CD8-positive, alpha-beta memory T cell (primary cell): Measurements from ENCODE around the gene GIPR. TPM values are rescaled to one million over a fixed set of nuclear protein-coding genes. Genes with fewer than 3 reads are reported as not detected.

Experiments used
- CTCF ChIA-PET: fragments of 350-600 bp; sonication (Branson Sonifier 250); formaldehyde crosslinking; loops from one replicate; lab custom pipeline; 2021; ENCODE audit warnings: antibody characterized with exemption; lab: Charles Lee
- POLR2A ChIA-PET: fragments of 350-600 bp; sonication (Branson Sonifier 250); formaldehyde crosslinking; loops from one replicate; lab custom pipeline; 2021; ENCODE audit warnings: antibody characterized with exemption; lab: Charles Lee
- DNase-seq, 5 donors: peaks; one replicate each; pipeline versions ENCODE4 v3.0.0 to v3.0.0-alpha.2; 2020 to 2022; ENCODE audit warnings: mixed read lengths in 1 of 5
- H3K27ac ChIP-seq: one replicate; pipeline ENCODE4 v1.7.0; 2013; ENCODE audit warnings: low read depth, mild to moderate bottlenecking, low read length, moderate library complexity
- H3K27me3 ChIP-seq: 2 replicates; pipeline ENCODE4 v1.7.0; 2013; ENCODE audit warnings: low read length, mild to moderate bottlenecking; ENCODE audit not compliant: insufficient read depth, poor library complexity, severe bottlenecking
- H3K36me3 ChIP-seq: 2 replicates; pipeline ENCODE4 v1.7.0; 2013; ENCODE audit warnings: mild to moderate bottlenecking, low read length, moderate library complexity; ENCODE audit not compliant: insufficient read depth
- H3K4me1 ChIP-seq: 2 replicates; pipeline ENCODE4 v1.7.0; 2013; ENCODE audit warnings: mild to moderate bottlenecking, low read length, moderate library complexity; ENCODE audit not compliant: insufficient read depth
- H3K4me3 ChIP-seq: 2 replicates; pipeline ENCODE4 v1.7.0; 2013; ENCODE audit warnings: mild to moderate bottlenecking, low read length
- H3K9me3 ChIP-seq: 2 replicates; pipeline ENCODE4 v1.7.0; 2013; ENCODE audit warnings: mild to moderate bottlenecking, low read length
- H3K27ac Mint-ChIP-seq, 8 donors: one replicate each; pipeline ENCODE4 v1.8.0; 2020 to 2021; ENCODE audit warnings: mixed read lengths in 8 of 8, mild to moderate bottlenecking in 6 of 8, inconsistent platforms in 3 of 8, moderate library complexity in 3 of 8
- H3K27me3 Mint-ChIP-seq, 2 donors: one replicate each; pipeline ENCODE4 v1.8.0; 2020 to 2021; ENCODE audit warnings: mixed read lengths in 2 of 2, mild to moderate bottlenecking in 1 of 2, moderate library complexity in 1 of 2
- H3K36me3 Mint-ChIP-seq, 3 donors: one replicate each; pipeline ENCODE4 v1.8.0; 2020 to 2021; ENCODE audit warnings: mixed read lengths in 3 of 3, inconsistent platforms in 1 of 3, mild to moderate bottlenecking in 1 of 3
- H3K4me1 Mint-ChIP-seq, 3 donors: one replicate each; pipeline ENCODE4 v1.8.0; 2020 to 2021; ENCODE audit warnings: mixed read lengths in 3 of 3, inconsistent platforms in 1 of 3, mild to moderate bottlenecking in 1 of 3
- H3K4me3 Mint-ChIP-seq, 7 donors: one replicate each; pipeline ENCODE4 v1.8.0; 2020 to 2021; ENCODE audit warnings: mixed read lengths in 7 of 7, mild to moderate bottlenecking in 6 of 7, moderate library complexity in 4 of 7, inconsistent platforms in 2 of 7
- H3K9me3 Mint-ChIP-seq, 5 donors: one replicate each; pipeline ENCODE4 v1.8.0; 2020 to 2022; ENCODE audit warnings: mixed read lengths in 5 of 5, mild to moderate bottlenecking in 3 of 5, moderate library complexity in 2 of 5, inconsistent platforms in 1 of 5
- polyA plus RNA-seq: library from polyadenylated mRNA; unstranded; fragments of 300-500 nt; fragmentation: Illumina TruSeq; gene quantifications from one replicate; pipeline ENCODE4 v1.2.3, GENCODE V29; 2021
- total RNA-seq, 2 experiments: library from RNA; stranded (reverse); gene quantifications; one replicate each; pipeline ENCODE4 v1.2.3, GENCODE V29; 2021

GIPR gene
- total and polyA plus RNA-seq, 3 experiments from 2014 or later, result 0.21 to 1.9 (median 1.7) TPM

DNA sequence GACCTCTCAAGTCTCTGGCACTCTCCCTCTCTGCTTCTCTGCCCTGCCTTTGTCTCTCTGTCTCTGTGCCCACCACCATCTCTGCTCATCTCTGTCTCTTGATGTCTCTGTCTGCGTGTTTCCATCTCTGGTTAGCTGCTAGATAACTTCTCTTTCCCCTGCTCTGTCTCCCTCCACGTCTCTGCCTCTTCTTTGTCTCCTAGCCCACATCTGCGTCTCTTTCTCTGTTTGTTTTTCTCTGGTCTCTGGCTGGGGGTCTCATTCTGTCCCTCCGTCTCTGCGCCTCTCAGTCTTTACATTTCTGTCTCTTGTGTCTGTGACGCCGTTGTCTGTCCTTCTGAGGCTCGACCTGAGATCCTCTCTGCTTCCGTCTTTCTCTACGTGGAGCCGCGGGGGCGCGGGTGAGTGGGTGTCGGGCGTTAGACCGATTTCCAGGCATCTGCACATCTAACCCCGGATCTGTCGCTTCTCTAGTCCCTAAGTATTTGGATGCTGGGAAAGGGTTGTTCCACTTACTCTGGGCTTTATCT lies 386 bp downstream of the GIPR start:
- peaks cover 0 to 7% (median 3%) of the 10 kb centered on the region in 3 donors for H3K36me3 Mint-ChIP-seq
- H3K4me1 ChIP-seq, result peaks cover 20% of the 10 kb centered on the region
- H3K9me3 ChIP-seq, result no peaks in the 10 kb centered on the region
- H3K27me3 Mint-ChIP-seq, result peaks cover 9 to 12% of the 10 kb centered on the region in 2 donors
- no peaks in the 10 kb centered on the region for H3K27me3 ChIP-seq
- peaks cover 24 to 39% (median 27%) of the 10 kb centered on the region in 3 donors for H3K4me1 Mint-ChIP-seq
- peak overlapping the region; percentile 86 for H3K27ac ChIP-seq
- CTCF ChIA-PET, result interaction anchor here (1.1 to 3.0 kb wide), 6 partner anchors 9 to 48 kb away, joined by 3 to 12 read pairs (median 6); partner anchors contain the start of gene QPCTL
- H3K4me3 ChIP-seq, result peak overlapping the region; percentile 91
- peak in 3 of 5 donors; percentile 24 to 59 (median 45) for DNase-seq
- H3K4me3 Mint-ChIP-seq, result peak overlapping the region; percentile 87 to 96 (median 92)
- H3K36me3 ChIP-seq, result no peaks in the 10 kb centered on the region
- POLR2A ChIA-PET, result interaction anchor here (0.6 to 1.0 kb wide), 3 partner anchors 23 to 149 kb away, joined by 4 to 13 read pairs (median 4); partner anchors contain the start of gene QPCTL
- no peaks in the 10 kb centered on the region for H3K9me3 Mint-ChIP-seq
- H3K27ac Mint-ChIP-seq, result peak overlapping the region; percentile 44 to 97 (median 90)

DNA sequence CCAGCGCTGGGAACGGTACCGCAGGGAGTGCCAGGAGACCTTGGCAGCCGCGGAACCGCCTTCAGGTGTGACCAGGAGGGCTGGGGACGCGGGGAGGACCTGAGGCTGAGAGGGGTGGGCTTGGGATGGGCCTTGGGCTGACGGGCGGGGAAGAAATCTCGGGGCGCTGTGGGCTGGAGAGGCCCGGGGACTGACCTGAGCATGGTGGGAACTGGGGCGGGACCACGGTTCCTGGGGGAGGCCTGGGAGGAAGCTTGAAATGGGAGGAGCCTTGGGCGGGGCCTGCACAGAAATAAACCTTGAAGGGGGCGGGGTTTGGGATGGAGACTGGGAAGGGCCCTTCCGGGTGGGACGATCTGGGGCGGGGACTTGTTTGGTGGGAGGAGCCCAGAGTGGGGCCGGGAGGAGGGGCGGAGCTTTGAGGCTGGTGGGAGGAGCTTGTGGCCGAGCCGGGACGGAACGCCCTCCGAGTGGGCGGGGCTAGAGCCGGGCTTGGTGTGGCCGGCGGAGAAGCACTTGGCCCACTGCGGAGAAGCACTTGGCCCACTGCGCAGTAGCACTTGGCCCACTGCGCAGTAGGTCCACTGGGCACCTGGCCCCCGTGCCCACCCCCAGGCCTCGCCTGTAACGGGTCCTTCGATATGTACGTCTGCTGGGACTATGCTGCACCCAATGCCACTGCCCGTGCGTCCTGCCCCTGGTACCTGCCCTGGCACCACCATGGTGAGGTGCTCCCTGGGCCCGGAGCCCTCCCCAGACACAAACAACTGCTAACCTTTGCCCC lies 2.8 kb downstream of the GIPR start:
- H3K36me3 Mint-ChIP-seq, result peaks cover 0 to 7% (median 3%) of the 10 kb centered on the region in 3 donors
- peak overlapping the region in 6 of 7 donors; percentile 19 to 65 (median 32) for H3K4me3 Mint-ChIP-seq

DNA sequence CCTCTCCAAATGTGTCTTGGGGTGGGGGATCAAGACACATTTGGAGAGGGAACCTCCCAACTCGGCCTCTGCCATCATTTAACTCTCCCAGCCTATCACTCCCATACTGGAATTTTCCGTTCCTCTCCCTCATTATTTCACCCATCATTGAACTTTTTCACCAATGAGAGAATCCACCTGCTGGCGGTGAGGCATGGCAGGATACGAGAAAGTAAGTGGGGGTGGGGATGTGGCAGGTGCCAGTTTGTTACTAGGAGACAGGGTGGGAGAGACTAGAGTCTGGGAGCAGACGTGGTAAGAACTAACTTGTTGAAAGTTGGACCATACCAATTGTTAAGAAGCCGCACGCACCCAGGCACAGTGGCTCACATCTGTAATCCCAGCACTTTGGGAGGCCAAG lies 6.9 kb downstream of the GIPR start:
- CTCF ChIA-PET, result interaction anchor here (0.6 to 8.6 kb wide), 5 partner anchors 8 to 218 kb away, joined by 3 to 107 read pairs (median 3); partner anchors contain the start of genes QPCTL and SNRPD2

More for the DNA sequence above, 2.8 kb downstream of the GIPR start:
- Mint-ChIP-seq H3K9me3 (no peaks in the 10 kb centered on the region), H3K4me1 (peaks cover 24 to 39% (median 27%) of the 10 kb centered on the region in 3 donors), H3K27ac (peak overlapping the region in 1 of 8 donors; percentile 17), H3K27me3 (peaks cover 0 to 12% of the 10 kb centered on the region in 2 donors)
- DNase-seq, result peak; percentile 24 to 61 (median 41)
- H3K36me3 ChIP-seq, result no peaks in the 10 kb centered on the region
- CTCF ChIA-PET, result interaction anchor here (1.2 to 3.0 kb wide), 3 partner anchors 10 to 28 kb away, joined by 3 to 12 read pairs (median 6); partner anchors contain the start of gene QPCTL
- H3K4me3 ChIP-seq, result no peak overlapping the region
- H3K9me3 ChIP-seq, result no peaks in the 10 kb centered on the region
- no peaks in the 10 kb centered on the region for H3K27me3 ChIP-seq
- POLR2A ChIA-PET, result interaction anchor here (1.6 kb wide), 1 partner anchor 22 kb away, joined by 3 read pairs; the partner anchor contains the start of gene QPCTL
- peaks cover 20% of the 10 kb centered on the region for H3K4me1 ChIP-seq
- H3K27ac ChIP-seq, result peak overlapping the region; percentile 24

DNA sequence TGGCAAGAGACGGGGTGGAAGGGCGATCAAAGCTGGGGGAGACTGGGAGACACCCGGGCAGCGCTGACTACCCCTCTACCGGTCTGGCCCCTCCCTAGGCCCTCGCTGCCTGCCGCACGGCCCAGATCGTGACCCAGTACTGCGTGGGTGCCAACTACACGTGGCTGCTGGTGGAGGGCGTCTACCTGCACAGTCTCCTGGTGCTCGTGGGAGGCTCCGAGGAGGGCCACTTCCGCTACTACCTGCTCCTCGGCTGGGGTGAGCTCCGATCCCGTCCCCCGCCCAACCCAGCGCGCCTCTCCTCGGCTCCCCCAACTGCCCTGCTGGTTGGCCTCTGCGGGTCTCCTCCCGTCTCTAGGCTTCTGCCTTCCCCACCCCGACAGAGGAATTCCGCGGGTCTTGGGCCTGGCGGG lies 8.8 kb downstream of the GIPR start:
- H3K4me3 Mint-ChIP-seq, result peak overlapping the region; percentile 68 to 90 (median 82)
- ChIA-PET POLR2A (interaction anchor here (1.5 to 1.7 kb wide), 2 partner anchors 16 to 36 kb away, joined by 3 to 12 read pairs; partner anchors contain the start of genes QPCTL and SNRPD2), CTCF (interaction anchor here (1.1 to 8.6 kb wide), 3 partner anchors 9 to 35 kb away, joined by 3 to 107 read pairs (median 5); partner anchors contain the start of genes GIPR, QPCTL and SNRPD2)
- Histone ChIP-seq H3K36me3 (no peaks in the 10 kb centered on the region), H3K27ac (no peak overlapping the region), H3K9me3 (no peaks in the 10 kb centered on the region), H3K4me1 (peaks cover 16% of the 10 kb centered on the region), H3K4me3 (peak overlapping the region; percentile 59), H3K27me3 (no peaks in the 10 kb centered on the region)
- H3K27ac Mint-ChIP-seq, result peak overlapping the region in 5 of 8 donors; percentile 17 to 70 (median 47)
- H3K27me3 Mint-ChIP-seq, result peaks cover 0 to 4% of the 10 kb centered on the region in 2 donors
- peak; percentile 35 to 75 (median 49) for DNase-seq
- H3K36me3 Mint-ChIP-seq, result peaks cover 0 to 3% (median 3%) of the 10 kb centered on the region in 3 donors
- H3K9me3 Mint-ChIP-seq, result no peaks in the 10 kb centered on the region
- H3K4me1 Mint-ChIP-seq, result peaks cover 11 to 25% (median 17%) of the 10 kb centered on the region in 3 donors

More for the DNA sequence above, 6.9 kb downstream of the GIPR start:
- Histone ChIP-seq H3K36me3 (no peaks in the 10 kb centered on the region), H3K4me3 (no peak overlapping the region), H3K9me3 (no peaks in the 10 kb centered on the region), H3K27me3 (no peaks in the 10 kb centered on the region), H3K27ac (no peak overlapping the region), H3K4me1 (peaks cover 14% of the 10 kb centered on the region)
- peaks cover 15 to 28% (median 15%) of the 10 kb centered on the region in 3 donors for H3K4me1 Mint-ChIP-seq
- POLR2A ChIA-PET, result interaction anchor here (0.7 kb wide), 1 partner anchor 1037 kb away, joined by 9 read pairs; no protein-coding TSS in a partner anchor
- peak overlapping the region in 3 of 7 donors; percentile 3 to 45 (median 32) for H3K4me3 Mint-ChIP-seq
- peaks cover 0 to 3% (median 3%) of the 10 kb centered on the region in 3 donors for H3K36me3 Mint-ChIP-seq
- peaks cover 0 to 10% of the 10 kb centered on the region in 2 donors for H3K27me3 Mint-ChIP-seq
- no peak for DNase-seq
- H3K9me3 Mint-ChIP-seq, result no peaks in the 10 kb centered on the region
- no peak overlapping the region for H3K27ac Mint-ChIP-seq

DNA sequence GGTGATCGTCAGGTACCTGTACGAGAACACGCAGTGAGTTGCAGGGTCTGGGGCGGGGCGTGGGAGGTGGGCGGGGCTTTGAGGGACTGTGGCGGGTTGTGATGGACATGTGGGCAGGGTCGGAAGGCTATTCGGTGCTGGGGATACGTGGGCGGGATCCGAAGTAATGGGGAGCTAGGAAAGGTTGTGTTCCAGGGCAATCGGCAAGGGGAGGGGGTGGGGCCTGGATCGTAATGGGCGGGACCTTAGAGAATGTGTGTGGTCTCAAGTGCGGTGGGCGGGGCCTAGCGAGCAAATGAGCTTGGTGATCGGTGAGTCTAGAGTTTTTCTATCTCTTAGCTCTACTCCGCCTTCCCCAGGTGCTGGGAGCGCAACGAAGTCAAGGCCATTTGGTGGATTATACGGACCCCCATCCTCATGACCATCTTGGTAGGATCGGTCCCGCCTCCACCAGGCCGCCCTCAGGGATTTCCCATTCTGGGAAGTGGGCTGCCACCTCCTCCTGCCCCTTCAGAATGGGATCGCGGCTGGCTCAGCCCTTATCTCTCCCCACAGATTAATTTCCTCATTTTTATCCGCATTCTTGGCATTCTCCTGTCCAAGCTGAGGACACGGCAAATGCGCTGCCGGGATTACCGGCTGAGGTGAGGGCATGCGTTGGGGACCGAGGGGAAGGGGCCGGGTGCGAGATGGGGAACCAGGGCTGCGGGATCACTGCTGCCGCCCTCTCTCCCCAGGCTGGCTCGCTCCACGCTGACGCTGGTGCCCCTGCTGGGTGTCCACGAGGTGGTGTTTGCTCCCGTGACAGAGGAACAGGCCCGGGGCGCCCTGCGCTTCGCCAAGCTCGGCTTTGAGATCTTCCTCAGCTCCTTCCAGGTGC lies 9.6 kb downstream of the GIPR start:
- Mint-ChIP-seq H3K4me1 (peaks cover 14 to 28% (median 20%) of the 10 kb centered on the region in 3 donors), H3K36me3 (peaks cover 0 to 3% (median 2%) of the 10 kb centered on the region in 3 donors), H3K27ac (peak overlapping the region in 6 of 8 donors; percentile 24 to 89 (median 78)), H3K4me3 (peak overlapping the region; percentile 83 to 92 (median 88)), H3K9me3 (no peaks in the 10 kb centered on the region), H3K27me3 (peaks cover 0 to 4% of the 10 kb centered on the region in 2 donors)
- DNase-seq, result peak; percentile 66 to 81 (median 77)
- Histone ChIP-seq H3K36me3 (no peaks in the 10 kb centered on the region), H3K4me1 (peaks cover 19% of the 10 kb centered on the region), H3K4me3 (peak overlapping the region; percentile 59), H3K27ac (no peak overlapping the region), H3K9me3 (no peaks in the 10 kb centered on the region), H3K27me3 (no peaks in the 10 kb centered on the region)
- ChIA-PET POLR2A (interaction anchor here (0.5 to 1.7 kb wide), 4 partner anchors 15 to 105 kb away, joined by 3 to 12 read pairs (median 4); partner anchors contain the start of genes DMPK, QPCTL and SNRPD2), CTCF (interaction anchor here (1.1 to 8.6 kb wide), 4 partner anchors 8 to 36 kb away, joined by 3 to 107 read pairs (median 5); partner anchors contain the start of genes GIPR, QPCTL and SNRPD2)

DNA sequence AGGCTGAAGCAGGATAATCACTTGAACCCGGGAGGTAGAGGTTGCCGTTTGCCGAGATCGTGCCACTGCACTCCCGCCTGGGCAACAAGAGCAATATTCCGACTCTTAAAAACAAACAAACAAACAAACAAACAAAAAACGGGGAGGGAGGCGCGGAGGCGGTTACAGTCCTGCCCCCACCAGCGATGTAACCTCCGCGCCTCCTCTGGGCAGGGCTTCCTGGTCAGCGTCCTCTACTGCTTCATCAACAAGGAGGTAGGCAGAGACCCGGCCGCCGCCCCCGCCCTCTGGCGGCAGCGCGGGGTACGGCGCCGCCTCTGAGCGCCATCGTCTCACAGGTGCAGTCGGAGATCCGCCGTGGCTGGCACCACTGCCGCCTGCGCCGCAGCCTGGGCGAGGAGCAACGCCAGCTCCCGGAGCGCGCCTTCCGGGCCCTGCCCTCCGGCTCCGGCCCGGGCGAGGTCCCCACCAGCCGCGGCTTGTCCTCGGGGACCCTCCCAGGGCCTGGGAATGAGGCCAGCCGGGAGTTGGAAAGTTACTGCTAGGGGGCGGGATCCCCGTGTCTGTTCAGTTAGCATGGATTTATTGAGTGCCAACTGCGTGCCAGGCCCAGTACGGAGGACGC lies 13.5 kb downstream of the GIPR start:
- Histone ChIP-seq H3K9me3 (no peaks in the 10 kb centered on the region), H3K4me3 (peak overlapping the region; percentile 46), H3K27me3 (no peaks in the 10 kb centered on the region), H3K36me3 (peaks cover 14% of the 10 kb centered on the region), H3K4me1 (peaks cover 18% of the 10 kb centered on the region), H3K27ac (no peak overlapping the region)
- ChIA-PET CTCF (interaction anchor here (0.9 to 8.6 kb wide), 12 partner anchors 10 to 98 kb away, joined by 3 to 107 read pairs (median 6); partner anchors contain the start of genes EML2, QPCTL, SIX5 and SNRPD2), POLR2A (interaction anchor here (0.6 to 2.1 kb wide), 2 partner anchors 10 to 111 kb away, joined by 9 to 11 read pairs; partner anchors contain the start of genes DMWD, QPCTL and SNRPD2)
- Mint-ChIP-seq H3K36me3 (peaks cover 0 to 30% (median 0%) of the 10 kb centered on the region in 3 donors), H3K4me3 (peak overlapping the region; percentile 79 to 89 (median 84)), H3K9me3 (no peaks in the 10 kb centered on the region), H3K27me3 (no peaks in the 10 kb centered on the region), H3K27ac (peak overlapping the region in 7 of 8 donors; percentile 66 to 92 (median 80)), H3K4me1 (peaks cover 13 to 24% (median 19%) of the 10 kb centered on the region in 3 donors)
- DNase-seq, result peak; percentile 77 to 88 (median 83)
